ENCODE results near the gene SLC29A1. TPM values are rescaled to one million over a fixed set of nuclear protein-coding genes. Genes with fewer than 3 reads are reported as not detected.

Gene SLC29A1
- total and polyA plus RNA-seq, 9 of the 15 experiments (the other 6 are each of a cell fraction or from before 2014, with no cell fraction given): 18.9 to 170 (median 57.7) TPM

DNA sequence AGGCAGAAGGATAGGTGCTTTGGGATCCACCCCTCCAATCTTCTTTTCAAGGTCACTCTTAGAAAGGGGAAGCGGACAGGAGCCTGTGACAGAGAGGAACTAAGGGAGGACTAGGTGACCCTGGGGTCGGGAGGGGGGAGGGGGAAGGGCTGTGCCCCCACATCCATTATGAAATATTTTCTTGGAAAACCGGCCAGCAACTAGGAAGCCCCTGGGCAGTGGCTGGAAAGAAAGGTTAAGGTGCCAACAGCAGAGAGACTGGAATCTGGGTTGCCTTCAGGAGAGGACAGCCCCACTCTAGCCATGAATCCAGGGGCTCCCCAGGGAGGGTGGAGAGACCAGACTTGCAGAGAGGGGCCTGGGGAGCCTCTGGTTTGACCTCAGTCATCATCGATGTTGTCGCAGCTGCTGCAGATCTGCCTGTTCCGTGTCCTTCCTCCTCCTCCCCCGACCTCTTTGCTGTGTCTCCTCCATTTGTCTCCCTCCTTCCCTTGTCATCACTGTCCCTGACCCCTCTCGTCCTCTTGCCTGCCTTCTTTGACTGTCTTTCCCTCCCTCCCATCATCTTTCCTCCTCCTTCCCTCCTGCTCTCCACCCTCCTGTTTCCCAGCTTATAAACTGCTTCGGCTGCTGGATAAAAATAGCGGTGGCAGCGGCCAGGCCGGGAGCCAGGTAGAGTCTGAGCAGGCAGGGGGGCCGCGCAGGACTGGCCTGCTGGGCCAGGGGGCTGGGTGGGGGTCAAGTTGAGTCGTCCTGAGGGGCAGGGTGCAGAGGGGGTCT, 3.2 kb downstream of the SLC29A1 start (continued):
- TF ChIP-seq KDM5B (IDR thresholded peaks at IDR 0.05; ENCODE audit: insufficient replicate concordance, low read depth, low read length) (no peak), FOXK2 (conservative IDR thresholded peaks at IDR 0.05 in 1 of 2, IDR thresholded peaks at IDR 0.05 in 1 of 2; ENCODE audit: low read depth in 2 of 2) (0 out of 4 replicates have a peak, but pooled peaks of 1 of the 2 experiments have one; percentile 33), GTF2B (IDR thresholded peaks at IDR 0.05; ENCODE audit: extremely low read depth, insufficient read length) (no peak), ZNF444 (CRISPR knock-in tag; IDR thresholded peaks at IDR 0.05) (no peak), SRSF3 (IDR thresholded peaks at IDR 0.05; ENCODE audit: insufficient read depth, low read length) (no peak), EZH2 (IDR thresholded peaks at IDR 0.05; ENCODE audit: borderline replicate concordance, low read depth, low read length) (no peak), CREBBP (IDR thresholded peaks at IDR 0.05; ENCODE audit: low read depth, low read length) (no peak), ZNF79 (CRISPR knock-in tag; IDR thresholded peaks at IDR 0.05; ENCODE audit: low read depth) (no peak)
- TF ChIP-seq, protein P1, sequence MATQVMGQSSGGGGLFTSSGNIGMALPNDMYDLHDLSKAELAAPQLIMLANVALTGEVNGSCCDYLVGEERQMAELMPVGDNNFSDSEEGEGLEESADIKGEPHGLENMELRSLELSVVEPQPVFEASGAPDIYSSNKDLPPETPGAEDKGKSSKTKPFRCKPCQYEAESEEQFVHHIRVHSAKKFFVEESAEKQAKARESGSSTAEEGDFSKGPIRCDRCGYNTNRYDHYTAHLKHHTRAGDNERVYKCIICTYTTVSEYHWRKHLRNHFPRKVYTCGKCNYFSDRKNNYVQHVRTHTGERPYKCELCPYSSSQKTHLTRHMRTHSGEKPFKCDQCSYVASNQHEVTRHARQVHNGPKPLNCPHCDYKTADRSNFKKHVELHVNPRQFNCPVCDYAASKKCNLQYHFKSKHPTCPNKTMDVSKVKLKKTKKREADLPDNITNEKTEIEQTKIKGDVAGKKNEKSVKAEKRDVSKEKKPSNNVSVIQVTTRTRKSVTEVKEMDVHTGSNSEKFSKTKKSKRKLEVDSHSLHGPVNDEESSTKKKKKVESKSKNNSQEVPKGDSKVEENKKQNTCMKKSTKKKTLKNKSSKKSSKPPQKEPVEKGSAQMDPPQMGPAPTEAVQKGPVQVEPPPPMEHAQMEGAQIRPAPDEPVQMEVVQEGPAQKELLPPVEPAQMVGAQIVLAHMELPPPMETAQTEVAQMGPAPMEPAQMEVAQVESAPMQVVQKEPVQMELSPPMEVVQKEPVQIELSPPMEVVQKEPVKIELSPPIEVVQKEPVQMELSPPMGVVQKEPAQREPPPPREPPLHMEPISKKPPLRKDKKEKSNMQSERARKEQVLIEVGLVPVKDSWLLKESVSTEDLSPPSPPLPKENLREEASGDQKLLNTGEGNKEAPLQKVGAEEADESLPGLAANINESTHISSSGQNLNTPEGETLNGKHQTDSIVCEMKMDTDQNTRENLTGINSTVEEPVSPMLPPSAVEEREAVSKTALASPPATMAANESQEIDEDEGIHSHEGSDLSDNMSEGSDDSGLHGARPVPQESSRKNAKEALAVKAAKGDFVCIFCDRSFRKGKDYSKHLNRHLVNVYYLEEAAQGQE (IDR thresholded peaks at IDR 0.05; ENCODE audit: borderline replicate concordance): no peak
- TF ChIP-seq, protein P1 (CRISPR knock-in tag; IDR thresholded peaks at IDR 0.05; ENCODE audit: low read depth): no peak
